Panc1 (cell line): ENCODE data around the gene SCN2B. TPM values are rescaled to one million over a fixed set of nuclear protein-coding genes. Genes with fewer than 3 reads are reported as not detected.

ENCODE experiments used
- ATAC-seq: fragments of 200-7000 bp; cut with Tn5 transposase; 2 replicates; pipeline ENCODE4 v1.9.1; 2020; ENCODE audit warnings: mild to moderate bottlenecking, moderate library complexity
- BruUV-seq: library from RNA; stranded (reverse); fragments of 400-500 nt; replicated peaks from 2 replicates; lab custom pipeline; 2021; lab: Mats Ljungman, UMichigan
- CTCF ChIA-PET: fragments of 300-600 bp; sonication (Branson Sonifier 250); formaldehyde crosslinking; loops from one replicate; lab custom pipeline; 2022; ENCODE audit warnings: antibody characterized with exemption; lab: Charles Lee
- POLR2A ChIA-PET: fragments of 300-600 bp; sonication (Branson Sonifier 250); formaldehyde crosslinking; loops from one replicate; lab custom pipeline; 2022; ENCODE audit warnings: antibody characterized with exemption; lab: Charles Lee
- DNase-seq: peaks from one replicate; pipeline ENCODE4 v3.0.0-alpha.2; 2010; ENCODE audit warnings: low read depth, low spot score
- H3K27ac ChIP-seq: 2 replicates; pipeline ENCODE4 v1.5.1; 2011; ENCODE audit warnings: mild to moderate bottlenecking, low read length, inconsistent platforms
- H3K27me3 ChIP-seq: fragments of 200-500 bp; sonication (Bioruptor generic); 2 replicates; pipeline ENCODE4 v1.6.0; 2014; ENCODE audit warnings: low read length, inconsistent platforms; ENCODE audit not compliant: control insufficient read depth, insufficient read depth
- H3K36me3 ChIP-seq: fragments of 200-500 bp; sonication (Bioruptor generic); 2 replicates; pipeline ENCODE4 v1.5.1; 2014; ENCODE audit warnings: inconsistent platforms, mild to moderate bottlenecking, low read length, moderate library complexity; ENCODE audit not compliant: control insufficient read depth, insufficient read depth
- H3K4me1 ChIP-seq: 2 replicates; pipeline ENCODE4 v1.5.1; 2011; ENCODE audit warnings: inconsistent platforms, mild to moderate bottlenecking, low read length, moderate library complexity; ENCODE audit not compliant: control insufficient read depth, insufficient read depth
- H3K4me3 ChIP-seq, 2 experiments: 2 replicates each; pipeline ENCODE4 v1.5.1; 2011 to 2012; ENCODE audit warnings: low read depth in 2 of 2, low read length in 2 of 2, mild to moderate bottlenecking in 2 of 2, inconsistent platforms in 1 of 2, moderate library complexity in 1 of 2
- H3K9me3 ChIP-seq: fragments of 200-500 bp; sonication (Bioruptor generic); 2 replicates; pipeline ENCODE4 v1.5.1; 2014; ENCODE audit warnings: low read depth, mild to moderate bottlenecking, inconsistent platforms, low read length, moderate library complexity; ENCODE audit not compliant: control insufficient read depth, insufficient read depth
- CTCF ChIP-seq: fragments of 450-650 bp; IDR thresholded peaks from 2 replicates; pipeline ENCODE4 v1.5.1; 2017; ENCODE audit warnings: mild to moderate bottlenecking
- POLR2AphosphoS5 ChIP-seq: IDR thresholded peaks from 2 replicates; pipeline ENCODE4 v1.6.1; 2012; ENCODE audit warnings: mild to moderate bottlenecking, low read depth, low read length, moderate library complexity
- REST ChIP-seq, 2 experiments: IDR thresholded peaks; 2 replicates each; pipeline ENCODE4 v1.6.1; 2011 to 2012; ENCODE audit warnings: low read depth in 2 of 2, control low read depth in 1 of 2, low read length in 1 of 2, mild to moderate bottlenecking in 1 of 2, moderate library complexity in 1 of 2; ENCODE audit not compliant: insufficient read depth in 1 of 2
- SIN3A ChIP-seq: IDR thresholded peaks from 2 replicates; pipeline ENCODE4 v1.6.1; 2012; ENCODE audit warnings: low read depth, mild to moderate bottlenecking, low read length, moderate library complexity, borderline replicate concordance; ENCODE audit not compliant: insufficient read depth
- TCF7L2 ChIP-seq: IDR thresholded peaks from 2 replicates; pipeline ENCODE4 v1.6.1; 2011; ENCODE audit warnings: mild to moderate bottlenecking, low read depth, low read length, inconsistent platforms
- in situ Hi-C: cut with HindIII; loops from 2 replicates; pipeline ENCODE4 v1.10.0; 2016; ENCODE audit warnings: low sequenced_read_pairs, low pct_unique_long_range_greater_than_20kb
- intact Hi-C: fragments of 100-400 bp; cut with micrococcal nuclease; formaldehyde crosslinking; loops from one replicate; pipeline ENCODE4 v1.10.0; 2022; ENCODE audit not compliant: unreplicated experiment
- total RNA-seq: library from RNA; stranded (reverse); gene quantifications from one replicate; pipeline ENCODE4 v1.2.1, GENCODE V29; 2021; ENCODE audit not compliant: unreplicated experiment

Gene SCN2B
- total RNA-seq, 1 experiment from 2014 or later: not detected

DNA sequence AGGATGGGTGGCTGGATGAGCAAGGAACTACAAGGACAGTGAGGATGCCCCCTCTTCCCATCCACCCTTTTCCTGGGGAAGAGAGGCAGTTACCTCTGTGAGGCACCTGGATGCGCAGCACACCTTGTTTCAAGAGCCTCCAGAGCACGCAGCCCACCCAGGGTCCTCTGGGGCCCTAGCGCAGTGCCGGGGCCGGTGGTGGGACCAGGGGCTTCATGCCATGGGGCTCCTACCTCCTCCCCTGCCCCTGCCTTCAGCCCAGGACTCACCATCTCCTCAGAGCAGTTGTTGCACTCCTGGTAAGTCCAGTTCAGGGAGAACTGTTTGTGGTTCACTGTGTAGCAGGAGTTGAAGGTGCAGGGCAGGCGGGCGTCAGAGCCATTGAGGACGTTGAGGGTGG, 8.1 kb downstream of the SCN2B start:
- ATAC-seq (no peak), DNase-seq (no peak)
- no peak for TF ChIP-seq SIN3A
- no peak for TF ChIP-seq POLR2AphosphoS5
- TF ChIP-seq TCF7L2: no peak
- no peak for TF ChIP-seq CTCF
- no peak for TF ChIP-seq REST (IDR thresholded peaks at IDR 0.05; ENCODE audit: insufficient read depth in 1 of 2, low read depth in 2 of 2, low read length in 1 of 2)
- CTCF ChIA-PET: no interaction called here
- BruUV-seq: no TSS peak
- in situ Hi-C loops: no loop called here
- Histone ChIP-seq H3K27ac (no peak overlapping the region), H3K4me3 (no peak overlapping the region), H3K4me1 (no peaks in the 10 kb centered on the region), H3K27me3 (peaks cover 10% of the 10 kb centered on the region), H3K9me3 (no peaks in the 10 kb centered on the region), H3K36me3 (no peaks in the 10 kb centered on the region)
- intact Hi-C loops: no loop called here
- POLR2A ChIA-PET: no interaction called here

DNA sequence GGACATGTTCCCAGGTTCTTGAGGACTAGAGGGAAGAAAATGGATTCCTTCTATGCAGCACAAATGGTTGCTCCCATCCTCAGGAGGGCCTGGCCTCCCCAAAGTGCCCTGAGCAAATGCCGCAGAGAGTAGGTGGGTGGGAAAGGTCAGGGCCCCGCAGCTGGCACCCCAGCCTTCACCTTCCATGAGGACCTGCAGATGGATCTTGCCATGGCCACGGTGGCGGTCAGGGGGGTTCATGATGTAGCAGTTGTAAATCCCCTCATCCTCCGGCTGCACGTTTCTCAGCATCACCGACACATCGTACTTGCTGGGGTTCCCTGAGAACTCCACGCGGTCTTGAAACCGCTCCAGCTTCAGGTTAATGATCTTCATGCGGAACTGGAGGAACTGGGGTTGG, 8.5 kb downstream of the SCN2B start:
- in situ Hi-C loops: no loop called here
- CTCF ChIA-PET: interaction anchor here (0.7 to 1.0 kb wide), 2 partner anchors 11 to 15 kb away, joined by 3 to 4 read pairs; partner anchors contain the start of gene SCN4B
- no TSS peak for BruUV-seq
- Histone ChIP-seq H3K36me3 (no peaks in the 10 kb centered on the region), H3K27ac (no peak overlapping the region), H3K4me3 (no peak overlapping the region), H3K27me3 (peaks cover 12% of the 10 kb centered on the region), H3K4me1 (no peaks in the 10 kb centered on the region), H3K9me3 (no peaks in the 10 kb centered on the region)
- no peak for TF ChIP-seq CTCF
- no peak for TF ChIP-seq SIN3A
- no peak for TF ChIP-seq REST (IDR thresholded peaks at IDR 0.05; ENCODE audit: insufficient read depth in 1 of 2, low read depth in 2 of 2, low read length in 1 of 2)
- TF ChIP-seq TCF7L2: no peak
- no peak for TF ChIP-seq POLR2AphosphoS5
- intact Hi-C loops: no loop called here
- no peak for DNase-seq
- POLR2A ChIA-PET: no interaction called here
- no peak for ATAC-seq
